Middle frontal gyrus (tissue), 1 donor: ENCODE measurements around the gene POU2F3.
"Not testable (repeated sequence)": the region's sequence is repeated elsewhere in the genome, so short reads cannot be mapped to it uniquely, and the experiment has no call there.

Experiments
- DNase-seq: peaks from one replicate; pipeline ENCODE4 v3.0.0-alpha.2; 2015; ENCODE audit warnings: low spot score; ENCODE audit errors: extremely low spot score

Gene POU2F3

GRCh38 chr11:120249279-120250262 is 9.6 kb downstream of the POU2F3 start:
- DNase-seq: no peak

- DNase-seq: not testable (repeated sequence)
Measured at GRCh38 chr11:120253377-120253776, 13.4 kb downstream of the POU2F3 start.

- no peak for DNase-seq
Measured at GRCh38 chr11:120254788-120255518, 15.0 kb downstream of the POU2F3 start.

GRCh38 chr11:120255519-120255866 is 15.6 kb downstream of the POU2F3 start:
- no peak for DNase-seq

GRCh38 chr11:120256178-120256577 is 16.2 kb downstream of the POU2F3 start:
- DNase-seq: no peak

- no peak for DNase-seq
Measured at GRCh38 chr11:120256779-120257178, 16.8 kb downstream of the POU2F3 start.

GRCh38 chr11:120257346-120257745 is 17.4 kb downstream of the POU2F3 start:
- DNase-seq: no peak

- DNase-seq: no peak
Measured at GRCh38 chr11:120258661-120259060, 18.7 kb downstream of the POU2F3 start.

GRCh38 chr11:120259241-120259640 is 19.3 kb downstream of the POU2F3 start:
- no peak for DNase-seq

- no peak for DNase-seq
Measured at GRCh38 chr11:120259988-120260565, 20.1 kb downstream of the POU2F3 start.

- no peak for DNase-seq
Measured at GRCh38 chr11:120260616-120261015, 20.7 kb downstream of the POU2F3 start.

GRCh38 chr11:120261321-120261720 is 21.4 kb downstream of the POU2F3 start:
- no peak for DNase-seq

GRCh38 chr11:120261931-120262330 is 22.0 kb downstream of the POU2F3 start:
- no peak for DNase-seq

GRCh38 chr11:120267319-120267718 is 27.4 kb downstream of the POU2F3 start:
- DNase-seq: no peak

- DNase-seq: no peak
Measured at GRCh38 chr11:120268686-120269085, 28.7 kb downstream of the POU2F3 start.

- DNase-seq: no peak
Measured at GRCh38 chr11:120270386-120270785, 30.4 kb downstream of the POU2F3 start.

GRCh38 chr11:120271672-120272071 is 31.7 kb downstream of the POU2F3 start:
- no peak for DNase-seq

GRCh38 chr11:120272303-120272702 is 32.4 kb downstream of the POU2F3 start:
- no peak for DNase-seq

- DNase-seq: no peak
Measured at GRCh38 chr11:120273432-120273831, 33.5 kb downstream of the POU2F3 start.

GRCh38 chr11:120273956-120274355 is 34.0 kb downstream of the POU2F3 start:
- DNase-seq: not testable (repeated sequence)

GRCh38 chr11:120279502-120279901 is 39.6 kb downstream of the POU2F3 start:
- DNase-seq: no peak

- DNase-seq: no peak
Measured at GRCh38 chr11:120280600-120281051, 40.7 kb downstream of the POU2F3 start.
